ENCODE results near the gene RSAD2. TPM values are rescaled to one million over a fixed set of nuclear protein-coding genes. Genes with fewer than 3 reads are reported as not detected.

The RSAD2 gene
- 10 to 100 TPM in 5 of 6 donors, 1 to 10 TPM in 1; 8.4 to 20.0 (median 11.0) TPM for total RNA-seq

GRCh38 chr2:6877402-6878304, at the start of gene RSAD2:
RSAD2 (plus strand) TSS chr2:6877777; CDS start chr2:6877801, 24 bp downstream.
- peak within 1 kb of the TSS; percentile 41 to 61 (median 46) for H3K4me3 ChIP-seq
- H3K9me3 ChIP-seq: no peaks in the 10 kb centered on the region
- 15 to 22% methylated on average over 9 to 10 of the region's 10 CpGs for WGBS, 2 donors
- H3K27ac ChIP-seq: peak within 1 kb of the TSS; percentile 64 to 84 (median 78)
- peaks cover 23 to 38% (median 26%) of the 10 kb centered on the region in 4 donors for H3K4me1 ChIP-seq
- DNase-seq (peak in 1 of 2 donors; percentile 52), ATAC-seq (ENCODE audit: low FRiP score in 2 of 2) (peak; percentile 86 to 87)
- no peak for TF ChIP-seq POLR2A (IDR thresholded peaks at IDR 0.05)
- TF ChIP-seq EP300 (IDR thresholded peaks at IDR 0.05): peak in 1 of 4 donors; percentile 33
- peak in 2 of 6 experiments; percentile 13 to 14 for TF ChIP-seq CTCF (IDR thresholded peaks at IDR 0.05)
- peak; percentile 12 to 42 for TF ChIP-seq POLR2AphosphoS5 (IDR thresholded peaks at IDR 0.05)
- H3K27me3 ChIP-seq: no peaks in the 10 kb centered on the region
- H3K36me3 ChIP-seq: no peaks in the 10 kb centered on the region

GRCh38 chr2:6828299-6828584, 49.3 kb upstream of the RSAD2 start:
- DNase-seq (no peak), ATAC-seq (ENCODE audit: low FRiP score in 2 of 2) (peak in 1 of 2 donors; percentile 75)
- Histone ChIP-seq H3K4me1 (peaks cover 0 to 18% (median 11%) of the 10 kb centered on the region in 4 donors), H3K36me3 (no peaks in the 10 kb centered on the region), H3K27me3 (no peaks in the 10 kb centered on the region), H3K9me3 (peaks cover 4 to 12% (median 10%) of the 10 kb centered on the region in 4 donors), H3K27ac (peak overlapping the region in 1 of 4 donors; percentile 28), H3K4me3 (no peak overlapping the region)
- TF ChIP-seq CTCF (IDR thresholded peaks at IDR 0.05) (peak in 5 of 6 experiments; percentile 22 to 61 (median 48)), POLR2A (IDR thresholded peaks at IDR 0.05) (no peak)
- 4 to 10% methylated on average over 2 of the region's 2 CpGs for WGBS, 2 donors

GRCh38 chr2:6831229-6831628, 46.3 kb upstream of the RSAD2 start:
- H3K36me3 ChIP-seq: no peaks in the 10 kb centered on the region
- H3K27me3 ChIP-seq: no peaks in the 10 kb centered on the region
- no peak for ATAC-seq (ENCODE audit: low FRiP score in 2 of 2)
- H3K27ac ChIP-seq: no peak overlapping the region
- H3K4me3 ChIP-seq: no peak overlapping the region
- no peak for TF ChIP-seq EP300 (IDR thresholded peaks at IDR 0.05)
- TF ChIP-seq POLR2A (IDR thresholded peaks at IDR 0.05): no peak
- no peak for TF ChIP-seq POLR2AphosphoS5 (IDR thresholded peaks at IDR 0.05)
- TF ChIP-seq CTCF (IDR thresholded peaks at IDR 0.05): no peak
- peaks cover 4 to 12% (median 10%) of the 10 kb centered on the region in 4 donors for H3K9me3 ChIP-seq
- 72 to 82% methylated on average over 1 of the region's 1 CpG for WGBS, 2 donors
- H3K4me1 ChIP-seq: peaks cover 0 to 18% (median 10%) of the 10 kb centered on the region in 4 donors
- DNase-seq: no peak

- TF ChIP-seq CTCF (IDR thresholded peaks at IDR 0.05) (no peak), POLR2AphosphoS5 (IDR thresholded peaks at IDR 0.05) (no peak), EP300 (IDR thresholded peaks at IDR 0.05) (no peak), POLR2A (IDR thresholded peaks at IDR 0.05) (no peak)
- Histone ChIP-seq H3K27me3 (no peaks in the 10 kb centered on the region), H3K9me3 (peaks cover 4 to 12% (median 10%) of the 10 kb centered on the region in 4 donors), H3K4me3 (no peak overlapping the region), H3K36me3 (no peaks in the 10 kb centered on the region), H3K27ac (peak overlapping the region; percentile 12 to 55 (median 28)), H3K4me1 (peaks cover 0 to 5% (median under 1%) of the 10 kb centered on the region in 4 donors)
- ATAC-seq (ENCODE audit: low FRiP score in 2 of 2) (no peak), DNase-seq (no peak)
- 51 to 59% methylated on average over 2 of the region's 2 CpGs for WGBS, 2 donors
Observed at GRCh38 chr2:6832596-6833299, 44.8 kb upstream of the RSAD2 start.
